GM12865 (cell line): Measurements from ENCODE around the gene KCTD10.

Experiments used
- DNase-seq: peaks from one replicate; pipeline ENCODE4 v3.0.0; 2010; ENCODE audit warnings: low read depth
- H3K4me3 ChIP-seq: 2 replicates; pipeline ENCODE4 v1.5.1; 2011; ENCODE audit warnings: mild to moderate bottlenecking, low read depth, low read length, control low read depth
- TF ChIP-seq, protein P1 (sequence below): IDR thresholded peaks from 2 replicates; pipeline ENCODE4 v1.5.1; 2011; ENCODE audit warnings: low read length, control low read depth, low read depth, inconsistent platforms; ENCODE audit not compliant: insufficient read depth; ENCODE audit errors: missing control alignments

The KCTD10 gene

DNA sequence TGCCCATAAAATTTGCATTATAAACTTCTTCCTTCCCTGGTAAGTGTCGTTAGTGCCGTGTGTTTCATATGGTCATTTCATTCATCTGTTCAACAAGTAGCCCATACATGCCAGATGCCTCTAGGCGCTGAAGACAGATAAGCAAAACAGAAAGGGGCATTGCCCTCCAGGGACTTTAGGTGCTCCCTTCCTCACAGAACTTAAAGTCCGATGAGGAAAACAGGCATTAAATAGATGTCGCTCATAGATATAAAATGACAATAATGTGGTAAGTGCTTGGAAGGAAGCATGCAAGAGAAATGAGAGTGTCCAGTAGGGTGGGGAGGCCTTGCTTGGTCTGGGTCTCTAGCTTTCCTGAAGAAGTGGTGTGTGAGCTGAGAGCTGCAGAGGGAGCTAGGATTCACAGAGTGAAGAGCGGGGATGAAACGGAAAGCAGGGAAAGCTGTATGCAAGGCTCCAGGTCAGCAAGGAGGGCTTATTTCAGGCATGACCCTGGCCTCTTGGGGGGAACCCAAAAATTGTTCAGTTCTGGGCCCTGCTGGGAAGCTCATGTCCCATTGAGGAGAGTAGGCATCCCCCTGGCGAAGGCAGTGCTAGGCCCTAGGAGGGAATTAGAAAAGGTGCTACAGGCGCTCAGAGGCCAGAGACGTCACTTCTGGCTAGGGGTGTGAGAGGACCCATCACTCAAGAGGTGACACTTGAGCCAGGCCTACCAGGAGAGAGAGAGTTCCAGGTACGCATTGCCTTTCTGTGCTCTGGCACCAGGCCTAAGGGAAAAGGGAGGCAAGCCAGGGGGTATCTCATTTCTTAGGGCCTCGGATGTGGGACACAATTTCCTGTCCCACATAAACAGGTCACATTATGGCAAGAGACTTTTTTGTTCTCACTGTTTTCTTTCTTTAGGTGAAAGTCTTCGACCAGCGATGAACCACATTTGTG, 12.2 kb upstream of the KCTD10 start:
- H3K4me3 ChIP-seq = no peak overlapping the region
- DNase-seq = no peak
- TF ChIP-seq, protein P1, sequence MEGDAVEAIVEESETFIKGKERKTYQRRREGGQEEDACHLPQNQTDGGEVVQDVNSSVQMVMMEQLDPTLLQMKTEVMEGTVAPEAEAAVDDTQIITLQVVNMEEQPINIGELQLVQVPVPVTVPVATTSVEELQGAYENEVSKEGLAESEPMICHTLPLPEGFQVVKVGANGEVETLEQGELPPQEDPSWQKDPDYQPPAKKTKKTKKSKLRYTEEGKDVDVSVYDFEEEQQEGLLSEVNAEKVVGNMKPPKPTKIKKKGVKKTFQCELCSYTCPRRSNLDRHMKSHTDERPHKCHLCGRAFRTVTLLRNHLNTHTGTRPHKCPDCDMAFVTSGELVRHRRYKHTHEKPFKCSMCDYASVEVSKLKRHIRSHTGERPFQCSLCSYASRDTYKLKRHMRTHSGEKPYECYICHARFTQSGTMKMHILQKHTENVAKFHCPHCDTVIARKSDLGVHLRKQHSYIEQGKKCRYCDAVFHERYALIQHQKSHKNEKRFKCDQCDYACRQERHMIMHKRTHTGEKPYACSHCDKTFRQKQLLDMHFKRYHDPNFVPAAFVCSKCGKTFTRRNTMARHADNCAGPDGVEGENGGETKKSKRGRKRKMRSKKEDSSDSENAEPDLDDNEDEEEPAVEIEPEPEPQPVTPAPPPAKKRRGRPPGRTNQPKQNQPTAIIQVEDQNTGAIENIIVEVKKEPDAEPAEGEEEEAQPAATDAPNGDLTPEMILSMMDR = no peak

DNA sequence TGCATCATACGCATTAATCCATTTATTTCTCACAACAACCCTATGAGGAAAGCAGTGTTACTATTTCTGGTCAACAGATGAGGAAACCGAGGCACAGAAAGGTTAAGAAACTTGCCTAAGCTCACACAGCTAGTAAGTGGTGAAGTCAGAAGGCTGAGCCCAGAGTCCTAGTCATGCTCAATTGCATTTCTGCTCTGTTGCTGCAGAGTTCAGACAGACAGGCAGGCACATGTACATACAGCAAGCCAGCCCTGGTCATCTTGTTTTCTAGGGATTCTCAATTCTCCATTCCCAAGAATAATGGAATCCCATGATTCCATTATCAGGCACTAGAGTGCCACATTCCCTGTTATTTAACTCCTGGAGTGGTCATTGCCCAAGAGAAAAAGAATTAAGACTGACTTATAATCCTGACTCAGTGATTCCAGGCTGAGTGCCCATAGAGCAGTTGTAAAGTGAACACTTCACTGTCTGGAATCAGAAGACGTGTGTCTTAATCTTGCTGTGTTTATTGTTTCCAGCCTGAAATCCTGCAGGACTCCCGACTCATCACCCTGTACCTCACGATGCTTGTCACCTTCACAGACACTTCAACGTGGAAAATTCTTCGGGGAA, 11.1 kb upstream of the KCTD10 start:
- TF ChIP-seq, protein P1 = no peak
- no peak for DNase-seq
- no peak overlapping the region for H3K4me3 ChIP-seq

GRCh38 chr12:109487181-109488050, 10.3 kb upstream of the KCTD10 start:
- TF ChIP-seq, protein P1 = no peak
- no peak overlapping the region for H3K4me3 ChIP-seq
- DNase-seq = no peak

DNA sequence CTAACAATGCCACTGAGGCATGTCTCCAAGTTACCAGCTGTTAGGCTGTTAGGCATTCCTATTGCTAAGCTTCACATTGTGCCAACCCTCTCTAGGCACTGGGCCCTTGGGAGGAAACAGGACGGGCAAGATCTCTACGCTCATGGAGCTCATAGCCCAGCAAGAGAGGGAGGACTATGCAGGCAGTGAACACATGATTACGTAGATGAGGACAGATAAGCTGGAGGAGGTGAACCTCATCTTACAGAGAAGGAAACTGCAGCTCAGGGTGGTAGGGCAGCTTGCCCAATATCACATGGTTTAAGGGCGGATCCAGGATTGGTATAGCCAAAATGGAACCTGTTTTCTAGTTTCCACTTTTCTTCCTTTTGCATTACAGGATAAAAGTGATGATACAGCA, 8.1 kb upstream of the KCTD10 start:
- TF ChIP-seq, protein P1 = no peak
- H3K4me3 ChIP-seq = no peak overlapping the region
- DNase-seq = no peak

- TF ChIP-seq, protein P1 = no peak
- H3K4me3 ChIP-seq = no peak overlapping the region
- no peak for DNase-seq
Observed at GRCh38 chr12:109483346-109483745, 6.2 kb upstream of the KCTD10 start.

GRCh38 chr12:109482894-109483293, 5.8 kb upstream of the KCTD10 start:
- no peak for DNase-seq
- H3K4me3 ChIP-seq = no peak overlapping the region
- TF ChIP-seq, protein P1 = no peak
